Osteoblast (primary cell): Measurements from ENCODE around the gene ALS2CL. TPM values are rescaled to one million over a fixed set of nuclear protein-coding genes. Genes with fewer than 3 reads are reported as not detected.

Experiments
- DNase-seq: peaks from one replicate; pipeline ENCODE4 v3.0.0; 2011; ENCODE audit warnings: low spot score, mixed read lengths; ENCODE audit not compliant: insufficient read length; ENCODE audit errors: missing footprints
- H2AFZ ChIP-seq: 2 replicates; pipeline ENCODE4 v1.6.0; 2011; ENCODE audit warnings: mild to moderate bottlenecking, low read length
- H3K27ac ChIP-seq: 2 replicates; pipeline ENCODE4 v1.5.1; 2011; ENCODE audit warnings: mild to moderate bottlenecking, low read depth, low read length, moderate library complexity
- H3K27me3 ChIP-seq: 2 replicates; pipeline ENCODE4 v1.6.0; 2012; ENCODE audit warnings: mild to moderate bottlenecking, control low read depth, inconsistent platforms, low read length, moderate library complexity; ENCODE audit not compliant: insufficient read depth
- H3K36me3 ChIP-seq: 2 replicates; pipeline ENCODE4 v1.5.1; 2011; ENCODE audit warnings: mild to moderate bottlenecking, low read length, control low read depth, moderate library complexity; ENCODE audit not compliant: insufficient read depth
- H3K4me1 ChIP-seq: 2 replicates; pipeline ENCODE4 v1.5.1; 2011; ENCODE audit warnings: mild to moderate bottlenecking, low read length, control low read depth, moderate library complexity; ENCODE audit not compliant: insufficient read depth
- H3K4me2 ChIP-seq: 2 replicates; pipeline ENCODE4 v1.6.0; 2011; ENCODE audit warnings: mild to moderate bottlenecking, low read length; ENCODE audit not compliant: insufficient read depth
- H3K4me3 ChIP-seq: fragments of 200-600 bp; sonication (generic); 3 replicates; pipeline ENCODE4 v1.5.1; 2012; ENCODE audit warnings: mild to moderate bottlenecking, low read length, inconsistent platforms; ENCODE audit not compliant: insufficient read depth
- H3K79me2 ChIP-seq: 2 replicates; pipeline ENCODE4 v1.6.0; 2012; ENCODE audit warnings: mild to moderate bottlenecking, low read length, control low read depth, inconsistent platforms; ENCODE audit not compliant: insufficient read depth
- H3K9me3 ChIP-seq: 2 replicates; pipeline ENCODE4 v1.5.1; 2011; ENCODE audit warnings: low read depth, low read length, control low read depth
- H4K20me1 ChIP-seq: 2 replicates; pipeline ENCODE4 v1.6.0; 2012; ENCODE audit warnings: mild to moderate bottlenecking, low read length, control low read depth; ENCODE audit not compliant: insufficient read depth
- total RNA-seq: library from RNA; depleted of rRNA; stranded (reverse); fragments of >200 nt; gene quantifications from 2 replicates; pipeline ENCODE4 v1.2.3, GENCODE V29; 2012
- TF ChIP-seq, protein P1 (sequence below): IDR thresholded peaks from 2 replicates; pipeline ENCODE4 v1.5.1; 2011; ENCODE audit warnings: mild to moderate bottlenecking, low read depth, low read length, moderate library complexity; ENCODE audit errors: extremely low read depth

The ALS2CL gene
- total RNA-seq, 1 donor, result 1.1 TPM

DNA sequence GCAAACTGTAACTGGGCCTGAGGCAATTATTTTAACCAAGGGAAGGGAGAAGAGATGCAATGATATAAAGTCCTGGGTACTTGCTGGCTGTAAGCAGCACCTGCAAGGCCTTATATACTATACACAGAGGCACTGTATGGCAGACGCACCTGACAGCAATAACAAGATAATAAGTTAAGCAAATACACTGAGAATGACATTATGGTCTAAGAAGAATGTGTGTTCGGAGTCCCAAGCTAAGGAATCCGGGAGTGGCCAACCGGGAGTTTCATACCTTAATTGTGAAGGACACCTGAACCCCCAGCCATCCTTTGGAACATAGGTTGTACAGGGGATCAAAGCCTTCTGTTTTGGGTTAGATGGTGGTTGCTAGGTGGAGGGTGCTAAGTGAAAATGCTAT, 67.4 kb downstream of the ALS2CL start:
- peaks cover 7% of the 10 kb centered on the region for H3K4me1 ChIP-seq
- H3K27me3 ChIP-seq, result peaks cover 17% of the 10 kb centered on the region
- no peak overlapping the region for H3K4me3 ChIP-seq
- no peak overlapping the region for H3K27ac ChIP-seq
- no peak overlapping the region for H3K4me2 ChIP-seq
- no peaks in the 10 kb centered on the region for H3K9me3 ChIP-seq
- no peaks in the 10 kb centered on the region for H3K36me3 ChIP-seq
- H3K79me2 ChIP-seq, result no peaks in the 10 kb centered on the region
- DNase-seq, result no peak
- no peak overlapping the region for H2AFZ ChIP-seq
- TF ChIP-seq, protein P1, sequence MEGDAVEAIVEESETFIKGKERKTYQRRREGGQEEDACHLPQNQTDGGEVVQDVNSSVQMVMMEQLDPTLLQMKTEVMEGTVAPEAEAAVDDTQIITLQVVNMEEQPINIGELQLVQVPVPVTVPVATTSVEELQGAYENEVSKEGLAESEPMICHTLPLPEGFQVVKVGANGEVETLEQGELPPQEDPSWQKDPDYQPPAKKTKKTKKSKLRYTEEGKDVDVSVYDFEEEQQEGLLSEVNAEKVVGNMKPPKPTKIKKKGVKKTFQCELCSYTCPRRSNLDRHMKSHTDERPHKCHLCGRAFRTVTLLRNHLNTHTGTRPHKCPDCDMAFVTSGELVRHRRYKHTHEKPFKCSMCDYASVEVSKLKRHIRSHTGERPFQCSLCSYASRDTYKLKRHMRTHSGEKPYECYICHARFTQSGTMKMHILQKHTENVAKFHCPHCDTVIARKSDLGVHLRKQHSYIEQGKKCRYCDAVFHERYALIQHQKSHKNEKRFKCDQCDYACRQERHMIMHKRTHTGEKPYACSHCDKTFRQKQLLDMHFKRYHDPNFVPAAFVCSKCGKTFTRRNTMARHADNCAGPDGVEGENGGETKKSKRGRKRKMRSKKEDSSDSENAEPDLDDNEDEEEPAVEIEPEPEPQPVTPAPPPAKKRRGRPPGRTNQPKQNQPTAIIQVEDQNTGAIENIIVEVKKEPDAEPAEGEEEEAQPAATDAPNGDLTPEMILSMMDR, result no peak
- no peaks in the 10 kb centered on the region for H4K20me1 ChIP-seq

- peaks cover 4% of the 10 kb centered on the region for H3K4me1 ChIP-seq
- no peaks in the 10 kb centered on the region for H3K9me3 ChIP-seq
- H2AFZ ChIP-seq, result no peak overlapping the region
- no peaks in the 10 kb centered on the region for H3K79me2 ChIP-seq
- TF ChIP-seq, protein P1, result no peak
- no peak overlapping the region for H3K4me2 ChIP-seq
- peaks cover 26% of the 10 kb centered on the region for H3K27me3 ChIP-seq
- DNase-seq, result no peak
- no peak overlapping the region for H3K4me3 ChIP-seq
- H3K36me3 ChIP-seq, result no peaks in the 10 kb centered on the region
- H4K20me1 ChIP-seq, result no peaks in the 10 kb centered on the region
- no peak overlapping the region for H3K27ac ChIP-seq
Observed at GRCh38 chr3:46624975-46625490, 68.4 kb downstream of the ALS2CL start.

DNA sequence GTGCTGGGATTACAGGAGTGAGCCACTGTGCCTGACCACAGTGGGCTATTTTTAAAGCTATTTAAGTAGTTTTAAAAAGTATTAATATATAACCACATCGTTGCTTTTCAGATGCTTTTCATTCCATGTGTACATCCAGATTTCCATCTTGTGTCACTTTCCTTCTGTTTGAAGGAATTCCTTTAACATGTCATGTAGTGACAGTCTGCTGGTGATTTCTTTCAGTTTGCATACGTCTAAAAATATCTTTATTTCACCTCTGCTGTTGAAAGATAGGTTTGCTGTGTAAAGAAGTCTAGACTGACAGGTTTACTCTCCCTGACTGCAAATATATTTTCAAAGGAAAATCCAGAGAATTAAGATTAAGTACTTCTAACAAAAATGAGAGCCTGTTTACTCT, 68.9 kb downstream of the ALS2CL start:
- Histone ChIP-seq H4K20me1 (no peaks in the 10 kb centered on the region), H2AFZ (no peak overlapping the region), H3K9me3 (no peaks in the 10 kb centered on the region), H3K27me3 (peaks cover 26% of the 10 kb centered on the region), H3K36me3 (no peaks in the 10 kb centered on the region), H3K4me2 (no peak overlapping the region), H3K79me2 (no peaks in the 10 kb centered on the region), H3K4me1 (peaks cover under 1% of the 10 kb centered on the region), H3K27ac (no peak overlapping the region), H3K4me3 (no peak overlapping the region)
- DNase-seq, result no peak
- TF ChIP-seq, protein P1, result no peak

DNA sequence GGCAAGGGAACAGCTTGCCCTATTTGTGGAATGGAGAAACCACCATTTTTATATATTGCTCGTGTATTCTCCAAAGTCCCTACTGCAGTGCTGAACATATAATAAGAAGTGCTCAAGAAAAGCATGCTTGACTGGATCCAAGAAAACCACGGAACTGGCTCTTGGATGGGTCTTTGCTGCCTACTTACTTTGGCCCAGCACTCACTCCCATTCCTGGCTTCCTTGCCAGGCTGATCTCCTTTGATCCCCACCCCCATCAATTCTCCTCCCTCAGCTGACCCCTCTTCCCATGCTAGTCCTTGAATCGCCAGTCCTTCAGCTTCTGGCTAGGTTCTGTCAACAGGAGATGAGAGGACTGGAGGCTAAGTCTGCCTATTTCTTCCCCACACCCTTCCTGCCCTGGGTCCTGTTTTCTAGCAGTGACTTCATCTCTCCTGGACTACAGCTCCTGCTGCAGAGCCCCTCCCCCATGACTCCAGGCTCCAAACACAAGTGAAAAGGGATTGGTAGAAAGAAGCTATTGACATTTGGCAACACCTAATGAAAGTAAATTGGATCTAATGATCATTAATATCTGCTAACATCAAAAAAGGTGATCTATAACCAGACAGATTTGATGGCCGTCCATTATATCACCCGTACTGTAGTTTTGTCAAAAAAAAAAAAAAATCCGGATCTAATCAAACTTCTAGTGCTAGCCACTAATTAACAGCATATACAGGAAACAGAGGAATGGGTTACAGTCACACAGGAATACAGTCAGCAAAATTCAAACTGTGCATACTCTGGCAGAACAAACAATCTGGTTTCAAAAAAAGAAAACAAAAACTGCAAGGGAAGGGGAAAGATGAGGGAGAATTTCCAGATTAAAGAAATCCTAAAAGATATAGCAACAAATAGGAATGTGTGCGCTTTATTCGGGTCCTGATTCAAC, 73.4 kb downstream of the ALS2CL start:
- Histone ChIP-seq H2AFZ (no peak overlapping the region), H3K4me1 (no peaks in the 10 kb centered on the region), H3K4me2 (no peak overlapping the region), H4K20me1 (no peaks in the 10 kb centered on the region), H3K79me2 (no peaks in the 10 kb centered on the region), H3K27me3 (peaks cover 43% of the 10 kb centered on the region), H3K36me3 (no peaks in the 10 kb centered on the region), H3K9me3 (no peaks in the 10 kb centered on the region), H3K4me3 (no peak overlapping the region), H3K27ac (no peak overlapping the region)
- no peak for DNase-seq
- TF ChIP-seq, protein P1, result no peak
